GM21576 (cell line): ENCODE results near the gene DAG1.

Experiments used
- ATAC-seq: cut with Tn5 transposase; IDR thresholded peaks from one replicate; pipeline ENCODE4 v1.9.1; 2021; ENCODE audit warnings: mild to moderate bottlenecking, moderate library complexity; ENCODE audit not compliant: unreplicated experiment

The DAG1 gene

DNA sequence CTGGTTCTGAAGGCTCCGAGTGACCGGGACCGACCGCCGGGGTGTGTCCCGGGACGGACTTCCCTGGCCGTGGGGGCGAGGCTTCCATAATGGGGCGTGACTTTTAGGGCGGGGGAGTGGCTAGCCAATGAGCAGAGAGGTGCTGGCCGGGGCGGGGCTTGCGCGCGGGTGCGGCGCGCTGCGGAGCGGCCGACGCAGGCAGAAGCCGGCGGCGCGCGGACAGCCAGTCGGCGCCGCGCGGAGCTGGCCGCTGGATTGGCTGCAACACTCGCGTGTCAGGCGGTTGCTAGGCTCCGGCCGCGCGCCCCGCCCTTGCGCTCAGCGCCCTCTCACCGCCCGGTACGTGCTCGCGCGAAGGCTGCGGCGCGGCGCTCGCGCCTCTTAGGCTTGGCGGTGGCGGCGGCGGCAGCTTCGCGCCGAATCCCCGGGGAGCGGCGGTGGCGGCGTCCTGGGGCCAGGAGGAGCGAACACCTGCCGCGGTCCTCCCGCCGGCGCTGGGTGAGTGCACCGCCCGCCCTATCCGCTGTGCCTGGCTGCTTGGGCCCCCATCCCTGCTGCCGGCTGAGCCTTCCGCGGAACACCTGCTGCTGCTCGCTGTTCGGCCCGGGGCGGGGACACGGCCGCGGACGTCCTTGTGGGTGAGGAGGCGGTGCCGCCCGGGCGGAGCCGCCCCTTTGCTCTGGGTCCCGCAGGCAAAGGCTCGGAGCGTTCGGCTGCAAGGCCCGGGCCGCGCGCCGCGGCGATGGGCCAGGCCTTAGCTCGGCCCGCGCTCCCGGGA lies at the start of gene DAG1:
TSS of gene DAG1 (plus strand) at position 332 of the 778 bp plus-strand sequence. CDS start 40,268 bp downstream, outside the sequence.
- ATAC-seq = peak; percentile 79

DNA sequence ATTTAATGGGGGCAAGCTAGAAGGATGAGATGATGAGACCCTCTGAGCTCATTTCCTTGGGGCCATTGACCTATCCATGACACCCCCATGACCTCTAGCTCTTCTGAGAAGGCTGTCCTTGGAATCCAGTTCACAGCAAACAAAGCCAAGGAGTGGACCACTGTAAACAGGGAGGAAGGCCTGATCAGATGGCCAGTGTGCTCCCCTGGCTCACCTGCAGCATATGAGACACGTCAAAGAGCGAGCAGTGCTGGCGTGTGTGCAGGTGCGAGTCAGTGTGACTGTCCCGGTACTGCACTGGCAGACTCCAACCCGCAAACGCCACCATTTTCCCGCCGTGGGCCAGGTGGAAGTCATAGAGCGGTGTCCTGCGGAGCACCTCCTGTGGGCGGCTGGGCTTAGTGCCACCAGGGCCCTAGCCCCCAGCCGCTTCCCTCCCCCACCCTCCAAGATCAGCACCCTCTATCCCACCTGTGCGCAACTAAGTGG lies 48.1 kb upstream of the DAG1 start:
- ATAC-seq = no peak

DNA sequence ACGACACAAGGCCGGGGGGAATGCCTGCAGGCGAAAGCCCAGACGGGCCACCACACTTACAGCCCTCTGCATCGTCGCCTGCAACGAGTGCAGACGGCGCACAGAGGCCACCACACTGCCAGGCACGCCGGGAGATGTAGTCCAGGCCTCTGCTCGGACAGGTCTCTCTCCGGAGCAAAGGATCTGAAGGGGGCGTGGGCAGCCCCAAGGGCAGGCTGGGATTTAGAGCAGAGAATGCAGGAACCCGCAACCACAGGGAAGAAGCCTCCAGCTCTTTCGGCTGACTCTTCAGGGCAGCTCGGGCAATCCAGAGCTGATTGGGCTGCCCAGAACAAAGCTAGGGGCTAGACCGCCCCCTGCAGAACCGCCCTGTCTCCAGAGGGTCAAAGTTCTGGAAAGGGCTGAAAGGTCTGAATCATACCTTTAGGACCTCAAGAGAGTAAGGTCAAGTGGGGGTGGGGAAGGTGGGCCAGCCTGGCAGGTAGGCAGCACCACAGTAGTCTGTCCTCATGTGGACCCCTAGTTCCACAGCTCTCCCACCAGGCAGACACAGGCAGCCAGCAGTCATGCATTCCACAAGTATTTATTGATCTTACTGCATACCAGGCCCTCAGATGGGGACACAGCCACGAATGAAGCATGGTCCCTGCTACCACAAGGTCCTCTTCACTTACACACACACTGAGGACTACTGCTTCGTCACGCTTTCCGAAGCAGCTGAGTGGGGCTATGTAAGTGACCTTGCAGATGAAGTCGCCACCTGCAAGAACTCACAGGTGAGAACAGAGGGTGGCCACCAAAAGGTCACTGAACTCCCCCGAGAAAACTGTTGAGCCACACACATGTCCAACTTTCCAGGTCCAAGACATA lies 47.5 kb upstream of the DAG1 start, which contains the start of gene AMT:
TSS of gene AMT (minus strand) at position 95 of the 870 bp plus-strand sequence. CDS start at position 72, 23 bp downstream.
- ATAC-seq = no peak

DNA sequence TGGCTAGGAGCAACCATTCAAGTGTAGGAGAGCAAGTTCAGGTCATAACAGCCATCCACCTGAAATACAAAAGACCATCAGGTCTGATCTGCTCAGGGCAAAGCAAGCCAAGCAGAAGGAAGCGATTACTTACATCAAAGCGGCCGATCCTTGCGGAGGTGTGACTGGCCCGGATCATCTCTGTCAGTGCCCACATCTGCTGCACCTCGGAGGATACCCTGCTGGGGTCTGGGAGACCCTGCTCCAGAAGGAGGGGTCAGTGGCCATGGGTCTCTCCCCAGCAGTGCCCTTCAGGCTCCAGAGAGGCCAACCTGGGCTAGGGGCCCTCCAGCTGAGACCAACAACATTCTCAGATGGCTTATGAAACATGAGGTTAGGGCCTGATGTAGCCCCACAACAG lies 45.3 kb upstream of the DAG1 start:
- ATAC-seq = no peak

DNA sequence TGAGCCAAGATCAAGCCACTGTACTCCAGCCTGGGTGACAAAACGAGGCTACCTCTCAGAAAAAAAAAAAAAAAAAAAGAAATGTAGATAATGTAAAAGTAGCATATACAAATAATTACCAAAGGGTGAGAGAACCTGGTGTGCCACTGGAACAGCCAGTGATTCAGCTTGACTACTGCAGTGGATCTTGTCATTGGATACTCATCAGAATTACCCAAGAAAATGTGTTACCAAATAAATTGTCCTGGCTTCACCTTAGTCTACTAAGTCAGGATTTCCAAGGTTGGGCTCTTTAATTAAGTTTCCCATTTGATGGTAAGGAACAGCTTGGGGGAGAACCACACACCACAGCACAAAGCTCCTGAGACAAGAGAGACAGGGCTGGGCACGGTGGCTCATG lies 42.5 kb upstream of the DAG1 start:
- no peak for ATAC-seq

DNA sequence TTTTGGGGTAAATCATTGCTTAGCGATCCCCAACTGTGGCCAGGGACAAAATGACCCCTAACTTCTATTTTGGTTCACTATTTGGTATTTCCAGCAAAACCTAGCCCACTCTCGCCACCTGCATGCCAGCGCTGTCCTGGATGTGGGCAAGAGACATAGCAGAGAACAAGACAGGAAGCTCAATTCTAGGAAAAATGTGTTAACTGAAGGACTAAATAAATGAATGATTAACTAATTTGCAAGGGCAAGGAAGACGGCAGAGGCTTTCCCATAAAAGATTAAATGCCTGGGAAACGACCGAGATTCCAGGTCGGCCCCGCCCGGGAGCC lies 41.4 kb upstream of the DAG1 start:
- ATAC-seq = no peak

DNA sequence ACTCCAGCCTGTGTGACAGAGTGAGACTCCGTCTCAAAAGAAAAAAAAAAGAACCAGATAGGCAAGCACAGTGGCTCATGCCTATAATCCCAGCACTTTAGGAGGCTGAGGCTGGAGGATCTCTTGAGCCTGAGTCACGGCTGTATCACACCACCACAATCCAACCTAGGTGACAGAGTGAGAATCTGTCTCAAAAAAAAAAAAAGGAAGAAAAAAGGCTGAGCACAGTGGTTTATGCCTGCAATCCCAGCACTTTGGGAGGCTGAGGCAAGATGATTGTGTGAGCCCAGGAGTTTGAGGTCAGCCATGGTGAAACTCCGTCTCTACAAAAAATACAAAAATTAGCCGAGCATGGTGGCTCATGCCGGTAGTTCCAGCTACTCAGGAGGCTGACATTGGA lies 35.3 kb upstream of the DAG1 start:
- ATAC-seq = no peak

DNA sequence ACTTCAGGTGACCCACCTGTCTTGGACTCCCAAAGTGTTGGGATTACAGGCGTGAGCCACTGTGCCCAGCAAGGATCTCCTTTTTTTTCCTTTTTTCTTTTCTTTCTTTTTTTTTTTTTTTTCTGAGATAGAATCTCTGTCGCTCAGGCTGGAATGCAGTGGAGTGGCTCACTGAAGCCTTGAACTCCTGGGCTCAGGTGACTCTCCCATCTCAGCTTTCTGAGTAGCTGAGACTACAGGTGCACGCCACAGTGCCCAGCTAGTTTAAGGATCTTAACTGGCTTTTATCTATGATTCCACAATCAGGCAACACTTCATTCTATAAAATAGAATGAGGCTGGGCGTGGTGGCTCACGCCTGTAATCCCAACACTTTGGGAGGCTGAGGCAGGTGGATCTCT lies 24.7 kb upstream of the DAG1 start:
- no peak for ATAC-seq

DNA sequence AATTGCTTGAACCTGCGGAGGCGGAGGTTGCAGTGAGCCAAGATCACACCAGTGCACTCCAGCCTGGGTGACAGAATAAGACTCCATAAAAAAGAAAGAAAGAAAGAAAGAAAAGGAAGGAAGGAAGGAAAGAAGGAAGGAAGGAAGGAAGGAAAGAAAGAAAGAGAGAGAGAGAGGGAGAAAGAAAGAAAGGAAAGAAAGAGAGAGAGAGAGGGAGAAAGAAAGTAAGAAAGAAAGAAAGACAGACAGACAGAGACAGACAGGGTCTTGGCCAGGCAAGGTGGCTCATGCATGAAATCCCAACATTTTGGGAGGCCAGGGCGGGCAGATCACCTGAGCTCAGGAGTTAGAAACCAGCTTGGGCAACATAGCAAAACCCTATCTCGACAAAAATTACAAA lies 16.4 kb upstream of the DAG1 start:
- no peak for ATAC-seq

DNA sequence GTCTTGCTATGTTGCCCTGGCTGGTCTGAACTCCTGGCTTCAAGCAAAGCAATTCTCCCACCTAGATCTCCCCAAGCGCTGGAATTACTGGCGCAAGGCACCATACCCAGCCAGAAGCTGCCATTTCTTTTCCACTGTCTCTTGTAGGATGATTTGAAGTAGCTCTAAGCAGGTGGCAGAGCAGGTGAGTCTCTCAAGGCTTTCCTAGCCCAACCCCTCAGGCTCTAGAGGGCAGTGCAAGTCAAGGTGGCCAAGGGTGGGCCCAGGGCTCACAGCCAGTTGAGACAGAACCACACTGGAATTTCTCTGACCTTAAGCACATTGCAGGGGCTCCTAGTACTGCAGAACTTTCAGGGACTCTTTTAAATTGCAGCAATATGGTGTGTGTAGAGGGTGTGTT lies 15.6 kb upstream of the DAG1 start:
- no peak for ATAC-seq

DNA sequence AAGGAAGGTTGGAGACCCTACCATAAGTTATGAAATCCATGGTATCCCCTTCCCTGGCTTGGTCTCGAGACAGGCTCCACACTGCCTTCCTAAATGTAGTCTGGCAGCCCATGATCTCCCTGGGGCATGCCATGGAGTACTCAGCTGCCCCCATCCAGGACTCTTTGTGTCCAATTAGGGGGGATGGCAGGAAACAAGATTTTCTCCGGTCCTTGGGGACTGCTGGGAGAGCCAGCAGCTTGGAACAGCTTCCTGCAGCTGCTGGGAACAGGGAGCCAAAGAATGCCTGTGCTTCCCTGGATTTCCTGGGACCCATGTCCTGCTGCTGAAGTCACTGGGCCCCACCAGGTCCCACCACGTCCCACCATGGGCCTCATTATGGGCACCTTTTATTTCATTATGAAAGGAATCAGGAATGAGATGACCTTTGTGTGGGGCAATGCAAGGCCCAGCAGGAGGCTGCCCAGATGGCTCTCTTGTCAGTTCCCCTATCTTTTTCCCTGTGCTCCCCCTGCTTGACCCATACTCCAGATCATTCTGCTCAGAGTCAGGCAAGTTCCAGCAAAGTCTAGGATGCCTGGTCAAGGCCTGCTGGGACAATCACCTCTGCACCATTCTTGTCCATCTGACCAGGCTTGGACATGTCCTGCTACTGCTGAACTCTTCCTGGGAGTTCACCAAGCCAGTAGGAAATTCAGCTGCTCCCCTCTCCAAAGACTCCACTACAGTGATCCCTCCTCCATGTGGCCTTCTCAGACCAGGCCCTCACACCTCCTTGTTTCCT lies 15.0 kb upstream of the DAG1 start:
- ATAC-seq = no peak

DNA sequence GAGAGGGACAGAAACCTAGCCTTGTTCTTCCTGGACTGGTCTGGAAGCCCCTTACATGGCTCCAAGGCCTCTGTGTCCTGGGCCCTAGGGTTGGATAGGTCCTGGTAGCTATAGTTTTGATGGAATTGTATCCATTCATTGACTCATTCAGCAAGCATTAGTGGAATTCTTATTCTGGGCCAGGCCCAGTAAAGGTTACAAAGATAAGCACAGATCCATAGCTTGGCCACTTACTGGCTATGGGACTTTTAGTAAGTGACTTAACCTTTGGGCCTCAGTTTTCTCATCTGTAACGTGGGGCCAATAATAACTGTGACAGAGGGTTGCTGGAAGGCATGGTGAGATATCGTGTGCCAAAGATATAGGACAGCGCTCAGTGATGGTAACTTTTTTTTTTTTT lies 13.6 kb upstream of the DAG1 start:
- no peak for ATAC-seq

DNA sequence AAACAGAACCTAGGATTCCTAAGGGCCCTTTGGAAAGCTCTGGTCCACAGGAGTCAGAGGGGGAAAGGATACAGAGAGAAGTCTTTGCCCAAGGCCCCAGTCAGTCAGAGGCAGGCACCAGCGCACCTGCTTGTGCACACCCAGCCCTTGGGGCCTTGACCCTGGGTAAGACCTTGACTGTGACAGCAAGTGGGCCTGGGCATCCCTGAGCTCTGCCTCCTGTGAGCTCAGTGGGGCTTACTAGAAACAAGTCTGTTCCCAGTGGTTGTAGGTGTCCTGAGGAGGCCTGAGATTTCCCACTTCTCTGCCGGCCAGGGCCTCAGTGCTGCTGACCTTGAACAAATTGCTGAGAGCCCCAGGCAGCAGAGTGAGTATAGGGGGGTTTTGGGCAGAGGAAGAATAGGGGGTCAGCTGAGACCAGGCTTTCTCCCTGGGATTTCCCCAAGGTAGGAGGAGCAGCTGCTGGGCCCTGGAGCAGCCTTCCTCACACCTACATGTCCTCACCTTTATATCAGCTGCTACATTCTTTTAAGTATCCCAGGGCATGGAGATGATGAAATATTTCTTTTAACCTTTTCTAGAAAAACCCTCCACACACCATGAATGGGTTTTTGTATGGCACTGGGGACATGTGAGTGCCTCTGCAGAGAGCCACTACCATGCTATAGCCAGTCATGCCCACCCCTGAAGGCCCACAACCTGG lies 9.7 kb upstream of the DAG1 start:
- ATAC-seq = no peak

DNA sequence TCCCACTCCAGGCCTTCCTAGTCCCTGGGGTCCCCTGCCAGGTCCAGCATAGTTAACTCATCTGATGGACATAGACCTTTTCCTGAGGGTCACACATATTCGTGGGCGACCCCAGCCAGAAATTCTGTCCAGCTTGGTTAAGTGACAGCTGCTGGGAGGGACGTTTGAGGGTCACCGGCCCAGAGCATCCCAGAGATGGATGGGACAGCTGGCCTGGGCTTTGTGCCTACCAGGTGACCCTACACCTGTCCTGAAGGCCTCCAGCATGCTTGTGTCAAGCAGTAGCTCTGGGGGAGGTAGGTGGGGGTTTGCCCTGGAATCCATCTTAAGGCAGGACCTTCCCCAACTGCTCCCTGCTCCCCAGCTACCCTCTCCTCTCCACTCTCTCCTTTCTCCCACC lies 9.1 kb upstream of the DAG1 start:
- no peak for ATAC-seq

DNA sequence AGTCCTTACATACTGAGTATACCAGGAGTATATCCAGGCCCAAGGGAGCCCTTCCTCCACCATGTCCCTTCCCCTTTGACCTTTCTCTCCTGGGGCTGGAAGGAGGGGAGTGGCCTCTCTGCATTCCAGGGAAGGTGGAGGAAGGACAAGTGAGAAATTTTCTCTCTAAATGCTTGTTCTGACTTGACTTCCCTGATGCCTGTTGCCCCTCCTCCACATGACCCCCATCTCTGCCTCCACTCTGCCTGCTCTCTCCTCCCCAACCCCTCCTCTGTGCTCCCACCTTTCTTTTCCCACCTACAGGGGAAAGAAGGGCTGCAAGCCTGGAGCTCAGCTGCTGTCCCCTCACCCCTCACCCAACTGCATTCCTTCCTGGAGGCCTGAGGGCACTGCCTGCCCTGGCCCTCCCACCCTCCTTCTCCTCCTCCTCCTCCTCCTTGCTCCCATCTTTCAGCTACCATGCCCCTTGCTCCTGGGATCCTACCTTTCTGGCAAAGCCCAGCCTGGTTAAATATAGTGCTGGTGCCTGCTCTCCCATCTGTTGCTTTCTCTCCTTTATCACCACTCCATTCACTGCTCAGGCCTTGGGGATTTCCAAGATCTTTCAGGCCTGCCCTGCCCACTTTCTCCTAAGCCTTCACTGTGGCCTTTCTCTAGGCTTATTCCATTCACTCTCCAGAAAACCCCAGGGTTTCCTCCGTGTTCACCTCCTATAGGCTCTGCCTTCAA lies 8.5 kb upstream of the DAG1 start:
- no peak for ATAC-seq

DNA sequence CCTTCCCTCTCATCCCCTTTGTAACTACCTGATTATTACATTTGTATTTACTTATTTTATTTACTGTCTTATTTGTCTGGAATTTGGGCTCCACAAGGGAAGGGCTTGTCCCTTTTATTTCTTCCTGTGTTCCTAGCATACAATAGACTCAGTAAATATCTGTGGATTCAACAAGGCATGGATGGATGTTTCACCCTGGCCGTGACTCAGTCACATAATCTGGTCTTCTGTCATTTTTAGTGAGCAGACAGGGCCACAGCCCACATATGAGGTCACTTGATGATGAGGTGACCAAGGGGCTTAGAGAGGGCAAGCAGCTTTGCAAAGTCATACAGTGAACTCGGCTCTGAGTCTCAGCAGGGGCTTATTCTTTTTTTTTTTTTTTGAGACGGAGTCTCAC lies 7.8 kb upstream of the DAG1 start:
- no peak for ATAC-seq

DNA sequence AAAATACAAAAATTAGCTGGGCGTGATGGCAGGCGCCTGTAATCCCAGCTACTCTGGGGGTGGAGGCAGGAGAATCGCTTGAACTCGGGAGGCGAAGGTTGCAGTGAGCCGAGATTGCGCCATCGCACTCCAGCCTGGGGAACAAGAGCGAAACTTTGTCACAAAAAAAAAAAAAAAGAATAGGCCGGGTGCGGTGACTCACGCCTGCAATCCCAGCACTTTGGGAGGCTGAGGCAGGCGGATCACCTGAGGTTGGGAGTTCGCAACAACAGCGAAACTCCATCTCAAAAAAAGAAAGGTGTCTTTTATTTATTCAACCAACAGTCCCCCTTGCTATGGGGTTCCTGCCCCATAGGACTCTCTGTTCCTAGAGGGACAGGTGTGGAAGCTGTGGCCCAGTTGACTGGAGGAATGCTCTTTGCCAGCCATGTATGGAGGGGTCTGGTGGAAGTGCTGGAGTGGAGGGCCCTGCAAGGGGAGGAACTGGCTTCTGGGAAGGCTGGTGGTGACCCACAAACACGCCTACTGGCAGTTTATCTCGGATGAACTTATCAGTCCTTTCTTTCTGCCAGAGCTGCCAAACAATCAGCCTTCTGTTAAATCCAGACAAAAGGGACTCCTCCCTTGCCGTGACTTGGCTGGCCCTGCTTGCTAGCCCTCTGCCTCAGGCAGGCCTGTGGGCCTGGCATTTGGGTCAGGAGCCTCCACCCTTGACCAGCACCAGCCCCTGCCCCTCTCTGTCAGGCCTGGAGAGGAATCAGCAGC lies 4.6 kb upstream of the DAG1 start:
- ATAC-seq = no peak

DNA sequence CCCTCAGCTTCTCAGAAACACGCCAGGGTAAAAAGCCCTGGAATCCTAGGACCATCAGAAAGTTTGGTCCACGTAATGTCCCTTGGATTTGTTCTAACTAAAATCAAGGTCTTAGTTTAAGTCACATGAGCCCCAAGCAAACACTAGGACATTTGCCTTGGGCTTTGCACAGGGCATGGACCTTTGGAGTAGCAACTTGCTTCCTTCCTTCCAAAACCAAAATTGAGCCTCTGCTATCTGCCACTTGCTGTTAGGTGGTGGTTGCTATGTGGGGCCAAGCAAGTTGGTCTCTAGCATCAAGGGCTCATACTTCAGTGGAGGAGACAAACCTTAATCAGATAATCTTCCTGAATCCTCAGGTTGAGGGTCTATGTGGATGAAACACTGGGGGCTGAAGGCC lies 4.0 kb upstream of the DAG1 start:
- ATAC-seq = no peak
